HUES48 (cell line): ENCODE results near the gene ATXN1.

Source experiments
- H3K27ac ChIP-seq: one replicate; pipeline ENCODE4 v1.7.0; 2013; ENCODE audit warnings: low read depth, low read length, inconsistent platforms
- H3K27me3 ChIP-seq: 2 replicates; pipeline ENCODE4 v1.6.1; 2013; ENCODE audit warnings: mild to moderate bottlenecking, low read length; ENCODE audit not compliant: control insufficient read depth, insufficient read depth
- H3K36me3 ChIP-seq: 2 replicates; pipeline ENCODE4 v1.6.1; 2013; ENCODE audit warnings: low read length; ENCODE audit not compliant: control insufficient read depth, insufficient read depth
- H3K4me1 ChIP-seq: 2 replicates; pipeline ENCODE4 v1.6.1; 2013; ENCODE audit warnings: mild to moderate bottlenecking, low read length; ENCODE audit not compliant: control insufficient read depth, insufficient read depth
- H3K4me3 ChIP-seq: 2 replicates; pipeline ENCODE4 v1.5.1; 2013; ENCODE audit warnings: mild to moderate bottlenecking, low read depth, low read length
- H3K9ac ChIP-seq: 2 replicates; pipeline ENCODE4 v1.6.1; 2013; ENCODE audit warnings: mild to moderate bottlenecking, low read depth, low read length, moderate library complexity
- H3K9me3 ChIP-seq: 2 replicates; pipeline ENCODE4 v1.6.1; 2013; ENCODE audit warnings: low read length; ENCODE audit not compliant: control insufficient read depth, insufficient read depth

The ATXN1 gene

DNA sequence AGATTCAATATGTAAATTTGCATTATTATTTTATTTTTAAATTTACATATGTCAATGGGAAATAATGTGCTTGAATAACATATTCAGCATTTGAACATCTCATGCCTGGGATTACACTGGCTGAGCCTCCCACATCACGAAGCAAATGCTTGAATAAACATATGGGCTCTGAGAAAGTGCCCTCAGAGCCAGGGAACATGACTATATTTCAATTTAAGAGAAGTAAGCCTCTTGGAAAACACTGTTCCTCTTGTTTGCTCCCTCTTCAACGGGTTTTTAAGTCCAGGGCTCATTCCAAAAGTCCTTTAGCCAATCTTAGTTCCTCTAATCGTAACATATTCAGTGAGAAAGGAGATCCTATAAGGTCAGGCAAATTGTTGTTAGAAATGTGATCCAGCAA lies 400.9 kb downstream of the ATXN1 start:
- Histone ChIP-seq H3K9me3 (no peaks in the 10 kb centered on the region), H3K4me3 (no peak overlapping the region), H3K27ac (no peak overlapping the region), H3K36me3 (no peaks in the 10 kb centered on the region), H3K27me3 (no peaks in the 10 kb centered on the region), H3K4me1 (peaks cover 4% of the 10 kb centered on the region), H3K9ac (no peak overlapping the region)

DNA sequence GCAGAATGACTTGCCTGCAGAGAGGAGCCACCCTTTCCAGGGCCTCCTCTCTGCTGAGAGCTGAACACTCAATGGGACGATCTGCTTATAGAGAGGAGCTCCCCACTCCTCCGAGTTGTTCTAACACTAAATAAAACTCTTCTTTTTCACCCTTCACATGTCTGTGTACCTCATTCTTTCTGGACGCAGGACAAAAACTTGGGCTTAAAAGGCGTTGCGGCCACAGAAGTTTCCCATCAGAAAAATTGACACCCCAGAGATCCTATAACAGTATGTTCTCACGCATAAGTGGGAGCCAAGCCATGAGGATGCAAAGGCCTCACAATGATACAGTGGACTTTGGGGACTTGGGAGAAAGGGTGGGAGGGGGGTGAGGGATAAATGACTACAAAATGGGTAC lies 401.7 kb downstream of the ATXN1 start:
- Histone ChIP-seq H3K36me3 (no peaks in the 10 kb centered on the region), H3K27me3 (no peaks in the 10 kb centered on the region), H3K9ac (no peak overlapping the region), H3K27ac (no peak overlapping the region), H3K4me3 (no peak overlapping the region), H3K9me3 (no peaks in the 10 kb centered on the region), H3K4me1 (peaks cover 4% of the 10 kb centered on the region)

DNA sequence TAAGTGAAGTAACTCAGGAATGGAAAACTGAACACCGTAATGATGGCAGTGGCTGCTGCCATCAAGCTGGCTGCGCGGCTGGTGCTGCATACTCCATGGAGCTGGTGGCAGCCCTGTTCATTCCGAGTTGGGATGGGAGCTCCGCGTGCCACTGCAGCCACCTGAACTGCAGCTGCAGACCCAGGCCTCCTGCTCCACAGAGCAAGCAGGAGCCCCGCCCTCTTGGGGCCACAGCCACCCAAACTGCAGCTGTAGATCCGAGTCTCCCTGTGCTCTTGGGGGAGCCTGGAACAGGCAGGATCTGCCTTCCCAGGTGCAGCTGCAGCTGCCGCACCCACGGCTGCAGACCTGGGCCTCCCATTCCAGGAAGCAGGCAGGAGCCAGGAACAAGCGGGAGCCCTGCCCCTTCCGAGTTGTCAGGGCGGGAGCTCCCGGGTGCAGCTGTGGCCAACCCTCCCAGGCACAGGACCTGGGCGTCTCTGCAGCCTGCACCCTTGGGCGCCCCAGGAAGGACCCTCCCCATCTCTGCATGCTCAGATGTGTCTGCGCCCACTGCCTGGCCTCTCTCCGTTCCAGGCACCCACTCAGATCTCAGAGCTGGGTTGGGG lies 402.6 kb downstream of the ATXN1 start:
- no peak overlapping the region for H3K4me3 ChIP-seq
- no peaks in the 10 kb centered on the region for H3K27me3 ChIP-seq
- H3K27ac ChIP-seq = no peak overlapping the region
- H3K9ac ChIP-seq = no peak overlapping the region
- no peaks in the 10 kb centered on the region for H3K9me3 ChIP-seq
- peaks cover 4% of the 10 kb centered on the region for H3K4me1 ChIP-seq
- no peaks in the 10 kb centered on the region for H3K36me3 ChIP-seq

DNA sequence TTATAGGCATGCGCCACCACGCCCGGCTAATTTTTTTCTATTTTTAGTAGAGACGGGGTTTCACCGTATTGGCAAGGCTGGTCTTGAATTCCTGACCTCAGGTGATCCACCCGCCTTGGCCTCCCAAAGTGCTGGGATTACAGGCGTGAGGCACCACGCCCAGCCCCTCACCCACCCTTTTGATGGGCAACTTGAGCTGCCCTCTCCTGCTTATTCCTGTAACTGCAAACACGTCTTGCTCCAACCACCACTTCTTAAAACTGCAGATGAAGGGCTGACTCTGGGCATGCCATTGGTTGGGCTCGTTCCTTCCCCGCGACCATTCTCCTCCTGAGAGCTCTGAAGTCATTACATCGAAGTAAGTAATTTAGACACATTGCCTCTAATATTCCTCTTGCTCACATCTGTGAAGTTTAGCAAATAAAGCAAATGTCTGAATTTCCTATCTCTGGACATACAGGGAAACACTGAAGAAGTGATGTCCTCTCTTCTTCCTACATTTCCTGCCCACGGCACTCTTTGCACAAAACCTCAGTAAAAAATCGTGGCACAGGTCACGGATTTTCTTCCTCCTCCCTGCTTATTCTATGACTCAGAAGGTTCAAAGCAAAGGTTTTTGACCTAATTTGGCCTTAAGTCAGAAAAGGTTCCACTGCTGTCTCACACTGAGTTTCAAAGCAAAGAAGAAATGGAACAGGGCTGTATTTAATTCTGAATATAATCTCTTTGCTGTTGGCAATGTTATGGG lies 405.4 kb downstream of the ATXN1 start:
- no peaks in the 10 kb centered on the region for H3K27me3 ChIP-seq
- no peak overlapping the region for H3K4me3 ChIP-seq
- no peak overlapping the region for H3K27ac ChIP-seq
- no peaks in the 10 kb centered on the region for H3K9me3 ChIP-seq
- peaks cover 4% of the 10 kb centered on the region for H3K4me1 ChIP-seq
- H3K9ac ChIP-seq = no peak overlapping the region
- H3K36me3 ChIP-seq = no peaks in the 10 kb centered on the region

DNA sequence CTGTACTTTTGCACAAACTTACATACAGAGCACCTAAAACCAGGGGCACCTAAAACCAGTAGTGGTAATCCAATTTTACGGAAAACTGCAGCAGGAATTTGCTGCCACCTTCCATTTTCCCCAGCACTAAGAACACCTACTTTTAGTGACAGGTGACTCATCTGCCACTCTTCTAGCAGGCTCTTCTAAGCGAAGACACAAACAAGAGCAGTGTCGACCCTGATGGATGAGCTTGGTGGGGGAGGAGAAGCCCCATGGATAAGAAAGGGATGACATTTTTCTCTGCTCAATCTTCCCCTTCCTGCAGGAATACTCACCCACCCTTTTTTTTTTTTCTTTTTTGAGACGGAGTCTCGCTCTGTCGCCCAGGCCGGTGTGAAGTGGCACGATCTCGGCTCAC lies 406.0 kb downstream of the ATXN1 start:
- Histone ChIP-seq H3K27me3 (no peaks in the 10 kb centered on the region), H3K27ac (no peak overlapping the region), H3K36me3 (no peaks in the 10 kb centered on the region), H3K4me3 (no peak overlapping the region), H3K9me3 (no peaks in the 10 kb centered on the region), H3K9ac (no peak overlapping the region), H3K4me1 (peaks cover 4% of the 10 kb centered on the region)

DNA sequence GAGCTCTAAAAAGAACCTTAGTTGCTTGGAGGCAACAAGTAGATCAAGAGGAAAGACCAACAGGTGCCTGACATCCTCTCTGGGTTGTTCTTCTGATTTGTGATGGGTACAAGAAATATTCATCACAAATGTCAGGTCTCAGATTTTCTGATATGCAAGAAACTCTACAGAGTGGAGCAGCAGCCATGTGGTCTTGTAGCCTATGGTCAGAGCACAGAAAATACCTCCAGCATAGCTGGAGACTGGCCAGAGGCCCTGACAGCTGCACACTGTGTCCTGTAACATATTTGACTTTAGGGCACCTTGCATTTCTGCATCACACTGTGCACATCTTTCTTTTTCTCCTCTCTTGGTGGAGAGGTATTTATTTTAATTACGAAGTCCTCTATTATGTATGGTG lies 406.6 kb downstream of the ATXN1 start:
- Histone ChIP-seq H3K9me3 (no peaks in the 10 kb centered on the region), H3K4me1 (peaks cover 4% of the 10 kb centered on the region), H3K27me3 (no peaks in the 10 kb centered on the region), H3K9ac (no peak overlapping the region), H3K36me3 (no peaks in the 10 kb centered on the region), H3K27ac (no peak overlapping the region), H3K4me3 (no peak overlapping the region)

DNA sequence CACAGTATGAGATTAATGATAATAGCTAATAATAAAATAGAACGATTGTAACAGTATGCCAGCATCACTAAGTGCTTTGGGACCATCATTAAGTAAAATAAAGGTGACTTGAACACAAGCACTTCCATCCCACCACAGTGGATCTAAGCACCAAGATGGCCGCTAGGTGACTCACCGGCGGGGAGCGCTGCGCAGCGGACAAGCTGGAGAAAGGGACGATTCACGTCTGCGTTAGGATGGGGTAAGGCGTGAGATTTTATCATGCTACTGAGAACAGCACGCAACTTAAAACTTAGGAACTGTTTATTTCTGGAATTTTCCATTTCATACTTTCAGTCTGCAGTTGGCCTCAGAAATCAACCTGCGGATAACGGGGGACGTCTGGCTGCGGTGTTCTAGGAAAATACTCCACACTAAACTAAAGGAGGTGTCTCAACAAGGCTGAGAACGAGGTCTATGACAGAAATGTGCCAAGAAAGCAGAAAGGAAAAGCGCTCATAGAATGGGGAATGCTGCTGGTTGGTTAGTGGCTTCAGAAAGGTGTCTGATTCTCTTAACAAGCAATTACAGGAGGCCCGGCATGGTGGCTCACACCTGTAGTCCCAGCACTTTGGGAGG lies 408.3 kb downstream of the ATXN1 start:
- H3K9ac ChIP-seq = no peak overlapping the region
- H3K4me1 ChIP-seq = peaks cover 4% of the 10 kb centered on the region
- no peaks in the 10 kb centered on the region for H3K36me3 ChIP-seq
- no peaks in the 10 kb centered on the region for H3K27me3 ChIP-seq
- no peak overlapping the region for H3K4me3 ChIP-seq
- H3K27ac ChIP-seq = no peak overlapping the region
- H3K9me3 ChIP-seq = no peaks in the 10 kb centered on the region

DNA sequence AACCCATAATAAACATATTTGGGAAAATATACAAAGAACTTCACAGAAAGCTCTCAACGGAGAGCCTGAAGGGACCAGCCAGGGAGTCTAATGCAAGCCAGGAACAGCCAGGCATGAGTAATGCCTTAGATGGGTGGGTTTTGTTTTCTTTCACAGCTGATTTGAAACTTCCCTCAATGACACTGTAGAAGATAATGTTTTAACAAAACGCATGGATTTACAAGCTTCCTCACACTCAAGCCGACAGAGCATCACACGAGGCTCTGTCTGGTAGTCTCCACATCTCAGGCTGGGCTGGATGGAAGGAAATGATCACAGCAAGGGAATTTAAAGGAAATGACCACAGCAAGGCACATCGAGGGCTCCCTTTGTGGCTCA lies 409.0 kb downstream of the ATXN1 start:
- no peak overlapping the region for H3K4me3 ChIP-seq
- no peaks in the 10 kb centered on the region for H3K36me3 ChIP-seq
- H3K27ac ChIP-seq = no peak overlapping the region
- peaks cover 4% of the 10 kb centered on the region for H3K4me1 ChIP-seq
- H3K9me3 ChIP-seq = no peaks in the 10 kb centered on the region
- no peaks in the 10 kb centered on the region for H3K27me3 ChIP-seq
- H3K9ac ChIP-seq = no peak overlapping the region

DNA sequence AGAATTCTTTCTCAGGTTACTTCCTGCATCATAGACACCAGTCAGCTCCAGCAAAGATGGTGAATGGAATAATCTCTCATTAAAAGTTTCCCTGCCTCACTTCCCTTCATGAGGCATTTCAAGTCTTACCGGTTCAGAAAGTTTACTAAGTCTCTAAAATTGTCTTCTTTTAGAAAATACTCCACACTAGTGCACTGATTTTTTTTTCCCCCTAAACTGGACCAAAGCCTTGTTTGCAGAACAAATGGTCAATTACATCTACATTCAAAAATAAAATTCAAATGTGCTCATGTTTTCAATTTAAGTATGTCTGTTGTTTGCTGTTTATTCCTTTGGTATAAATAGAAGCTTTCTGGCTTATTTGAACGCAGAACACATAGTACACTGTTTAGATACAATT lies 411.7 kb downstream of the ATXN1 start:
- Histone ChIP-seq H3K4me1 (peaks cover 8% of the 10 kb centered on the region), H3K36me3 (no peaks in the 10 kb centered on the region), H3K27me3 (no peaks in the 10 kb centered on the region), H3K9me3 (no peaks in the 10 kb centered on the region), H3K27ac (no peak overlapping the region), H3K4me3 (no peak overlapping the region), H3K9ac (no peak overlapping the region)

DNA sequence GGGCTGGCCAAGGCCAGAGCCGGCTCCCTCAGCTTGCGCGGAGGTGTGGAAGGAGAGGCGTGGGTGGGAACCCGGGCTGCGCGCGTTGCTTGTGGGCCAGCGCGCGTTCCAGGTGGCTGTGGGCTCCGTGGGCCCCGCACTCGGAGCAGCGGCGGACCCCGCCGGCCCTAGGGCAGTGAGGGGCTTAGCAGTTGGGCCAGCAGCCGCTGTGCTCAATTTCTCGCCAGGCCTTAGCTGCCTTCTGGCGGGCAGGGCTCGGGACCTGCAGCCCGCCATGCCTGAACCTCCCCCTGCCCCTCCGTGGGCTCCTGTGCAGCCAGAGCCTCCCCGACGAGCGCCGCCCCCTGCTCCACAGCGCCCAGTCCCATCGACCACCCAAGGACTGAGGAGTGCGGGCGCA lies 414.4 kb downstream of the ATXN1 start:
- Histone ChIP-seq H3K4me1 (peaks cover 8% of the 10 kb centered on the region), H3K27me3 (no peaks in the 10 kb centered on the region), H3K36me3 (no peaks in the 10 kb centered on the region), H3K4me3 (no peak overlapping the region), H3K27ac (no peak overlapping the region), H3K9me3 (no peaks in the 10 kb centered on the region), H3K9ac (no peak overlapping the region)
